HG03342 (cell line): Measurements from ENCODE around the gene UBTF.
"Not testable (repeated sequence)": the region's sequence is repeated elsewhere in the genome, so short reads cannot be mapped to it uniquely, and the experiment has no call there.

ENCODE experiments used
- ATAC-seq: cut with Tn5 transposase; IDR thresholded peaks from one replicate; pipeline ENCODE4 v1.9.1; 2021; ENCODE audit warnings: mild to moderate bottlenecking, moderate library complexity; ENCODE audit not compliant: unreplicated experiment

Gene UBTF

DNA sequence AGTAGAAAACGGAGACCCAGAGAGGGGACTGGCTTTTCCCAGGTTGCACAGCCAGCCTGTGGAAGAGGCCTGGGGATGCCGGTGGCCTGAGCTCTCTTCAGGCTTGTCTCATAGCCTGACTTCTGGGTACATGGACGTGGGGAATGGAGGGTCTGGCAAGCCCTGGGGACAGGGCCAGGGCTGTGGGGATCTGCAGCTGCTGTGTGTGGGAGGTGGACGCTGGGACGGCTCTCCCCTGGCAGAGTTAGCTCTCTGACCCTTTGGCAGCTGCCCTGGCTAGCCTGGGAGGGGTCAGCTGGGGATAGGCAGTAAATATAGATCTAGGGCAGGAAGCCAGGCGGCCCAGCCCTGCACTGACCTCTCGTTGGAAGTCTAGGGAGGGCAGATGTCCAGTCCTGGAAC, 28.0 kb upstream of the UBTF start:
- no peak for ATAC-seq

DNA sequence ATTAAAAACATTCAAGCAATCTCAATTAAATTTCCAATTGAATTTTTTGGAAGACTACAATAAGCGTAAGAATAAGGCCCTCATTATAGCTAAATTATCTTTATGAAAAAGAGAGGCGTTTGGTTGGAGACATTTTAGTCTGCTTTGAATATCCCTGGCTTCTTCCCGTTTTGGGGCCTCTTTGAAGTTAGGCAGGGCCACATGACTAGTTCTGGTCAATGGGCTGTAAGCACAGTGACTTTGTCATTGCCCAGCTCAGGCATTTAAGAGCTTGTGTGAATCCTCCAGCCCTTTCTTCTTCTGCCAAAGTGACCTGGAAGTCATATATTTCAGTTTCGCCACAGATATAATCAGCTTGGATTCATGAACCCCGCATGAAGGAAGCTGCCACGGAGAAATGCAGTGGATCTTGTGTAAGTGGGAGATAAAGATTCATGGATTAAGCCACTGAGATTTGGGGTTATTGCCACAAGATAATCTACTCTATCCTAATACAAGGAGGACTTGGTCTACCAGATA, 21.7 kb upstream of the UBTF start:
- no peak for ATAC-seq

DNA sequence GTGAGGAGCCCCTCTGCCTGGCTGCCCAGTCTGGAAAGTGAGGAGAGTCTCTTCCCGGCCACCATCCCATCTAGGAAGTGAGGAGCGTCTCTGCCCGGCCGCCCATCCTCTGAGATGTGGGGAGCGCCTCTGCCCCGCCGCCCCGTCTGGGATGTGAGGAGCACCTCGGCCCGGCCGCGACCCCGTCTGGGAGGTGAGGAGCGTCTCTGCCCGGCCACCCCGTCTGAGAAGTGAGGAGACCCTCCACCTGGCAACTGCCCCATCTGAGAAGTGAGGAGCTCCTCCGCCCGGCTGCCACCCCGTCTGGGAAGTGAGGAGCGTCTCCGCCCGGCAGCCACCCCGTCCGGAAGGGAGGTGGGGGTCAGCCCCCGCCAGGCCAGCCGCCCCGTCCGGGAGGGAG, 18.4 kb upstream of the UBTF start:
- not testable (repeated sequence) for ATAC-seq

DNA sequence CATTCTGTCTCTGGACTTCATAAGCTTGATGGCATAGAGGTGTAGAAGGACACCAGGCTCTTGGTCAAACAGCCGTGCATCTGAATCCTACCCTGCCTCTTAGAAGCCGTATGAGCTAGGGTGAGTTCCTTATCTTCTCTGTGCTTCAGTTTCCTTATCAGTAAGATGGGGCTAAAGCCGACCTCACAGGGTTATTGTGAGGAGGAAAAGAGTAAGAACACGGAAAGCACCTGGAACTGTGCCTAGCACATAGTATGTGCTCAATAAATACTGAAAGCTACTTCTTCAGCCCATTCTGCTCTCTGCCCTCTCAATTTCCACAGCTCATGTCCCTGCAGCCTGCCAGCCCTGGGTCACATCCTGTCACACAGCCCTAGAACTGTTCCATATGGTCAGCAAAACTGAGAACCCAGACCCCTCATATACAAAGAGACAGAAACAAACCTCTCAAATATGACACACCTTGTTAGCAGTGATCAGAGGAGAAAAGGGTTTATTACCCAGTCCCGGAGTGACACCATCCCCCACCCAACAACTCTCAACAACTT, 17.0 kb upstream of the UBTF start:
- no peak for ATAC-seq

DNA sequence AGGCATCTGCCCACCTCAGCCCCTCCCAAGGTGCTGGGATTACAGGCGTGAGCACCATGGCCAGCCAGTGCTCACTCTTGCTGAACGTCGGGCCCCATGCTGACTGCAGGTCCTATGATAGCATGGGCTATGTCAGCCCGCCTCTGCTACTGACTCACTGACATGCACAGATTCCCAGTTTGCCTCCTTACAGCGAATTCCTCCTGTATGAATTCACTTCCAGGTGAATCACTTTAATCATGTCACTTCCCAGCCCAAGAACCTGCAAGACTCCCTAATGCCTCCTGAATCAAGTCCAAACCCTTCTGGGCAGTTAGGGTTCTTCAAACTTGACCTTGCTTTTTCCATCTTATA, 16.1 kb upstream of the UBTF start:
- ATAC-seq = no peak

DNA sequence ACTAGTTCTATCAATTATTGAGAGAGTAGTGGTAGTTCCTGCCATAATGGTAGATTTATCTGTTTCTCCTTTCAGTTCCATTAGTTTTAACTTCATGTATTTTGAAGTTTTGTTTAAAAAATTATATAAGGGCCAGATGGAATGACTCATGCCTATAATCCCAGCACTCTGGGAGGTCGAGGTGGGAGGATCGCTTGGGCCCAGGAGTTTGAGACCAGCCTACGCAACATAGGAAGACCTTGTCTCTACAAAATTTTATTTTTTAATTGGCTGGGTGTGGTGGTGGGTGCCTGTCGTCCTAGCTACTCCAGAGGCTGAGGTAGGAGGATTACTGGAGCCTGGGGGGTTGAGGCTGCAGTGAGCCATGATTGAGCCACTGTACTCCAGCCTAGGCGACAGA, 14.1 kb upstream of the UBTF start:
- ATAC-seq = no peak

DNA sequence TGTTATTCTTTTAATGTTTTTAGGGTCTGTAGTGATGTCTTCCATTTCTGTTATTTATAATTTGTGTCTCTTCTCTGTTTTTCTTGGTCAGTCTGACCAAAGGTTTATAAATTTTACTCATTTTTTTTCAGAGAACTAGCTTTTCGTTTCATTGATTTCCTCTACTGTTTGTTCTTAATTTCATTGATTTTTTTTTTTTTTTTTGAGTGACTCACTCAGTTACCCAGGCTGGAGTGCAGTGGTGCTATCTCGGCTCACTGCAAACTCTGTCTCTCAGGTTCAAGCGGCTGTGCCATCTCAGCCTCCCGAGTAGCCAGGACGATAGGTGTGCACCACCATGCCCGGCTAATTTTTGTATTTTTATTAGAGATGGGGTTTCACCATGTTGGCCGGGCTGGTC, 12.6 kb upstream of the UBTF start:
- ATAC-seq = no peak

DNA sequence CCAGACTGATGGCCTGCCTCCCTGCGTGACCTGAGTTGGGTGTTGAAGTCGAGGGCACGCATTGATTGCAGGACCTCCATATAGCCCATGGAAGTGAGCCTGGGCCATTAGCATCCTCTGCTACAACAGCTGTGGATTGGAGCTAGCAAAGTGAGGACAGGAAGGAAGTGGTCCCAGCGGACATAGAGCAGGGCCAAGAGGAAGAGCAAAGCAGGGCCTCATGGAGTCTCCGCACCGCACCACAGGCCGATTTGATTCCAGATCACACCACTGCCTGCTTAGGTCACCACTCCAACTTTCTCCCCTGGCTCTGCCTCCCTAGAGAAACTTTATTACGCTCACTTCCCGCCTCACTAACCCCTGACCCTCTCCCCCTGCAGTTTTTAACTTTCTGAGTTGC, 10.7 kb upstream of the UBTF start:
- ATAC-seq = no peak

DNA sequence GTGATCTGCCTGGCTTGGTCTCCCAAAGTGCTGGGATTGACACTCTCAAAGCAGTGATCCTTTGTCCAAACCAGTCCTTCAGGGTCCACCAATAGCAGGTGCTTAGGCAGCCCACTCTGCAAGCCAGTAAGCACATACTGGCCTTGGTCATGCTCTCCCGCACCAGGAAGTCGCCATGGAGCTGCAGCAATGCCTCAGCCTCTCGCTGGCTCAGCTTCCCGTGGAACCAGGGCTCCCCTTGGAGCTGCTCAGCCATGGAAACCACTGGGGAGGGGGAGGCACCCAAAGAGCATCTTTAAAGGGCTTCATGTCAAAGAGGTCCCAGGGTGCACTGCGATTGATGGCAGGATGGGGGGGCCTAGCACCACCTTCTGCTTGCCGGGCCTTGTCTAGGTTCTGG, 9.6 kb upstream of the UBTF start:
- no peak for ATAC-seq

DNA sequence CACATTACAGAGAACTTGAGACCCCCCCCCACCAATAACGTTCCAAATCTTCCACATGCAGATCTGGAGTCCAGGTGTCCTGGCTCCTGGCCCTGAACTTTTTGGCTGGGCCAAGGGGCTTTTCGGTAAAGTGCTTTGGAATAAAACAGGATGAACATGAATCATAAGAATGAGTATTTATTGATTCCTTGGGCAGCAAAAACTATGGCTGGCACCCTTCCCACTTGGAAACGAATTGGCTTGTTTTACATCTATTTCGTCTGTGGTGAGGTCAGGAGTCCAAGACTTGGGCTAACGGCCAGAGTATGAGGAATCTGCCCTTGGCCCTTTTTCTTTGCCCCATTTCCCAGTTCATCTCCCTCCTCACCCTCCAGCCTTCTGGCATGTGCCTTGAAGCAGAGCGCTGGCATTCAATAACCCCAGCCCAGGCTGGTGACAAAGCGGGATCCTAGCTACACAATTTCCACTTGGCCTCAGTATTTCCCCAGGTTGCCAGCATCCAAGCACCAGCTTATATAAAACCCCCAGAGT, 4.1 kb upstream of the UBTF start:
- no peak for ATAC-seq

DNA sequence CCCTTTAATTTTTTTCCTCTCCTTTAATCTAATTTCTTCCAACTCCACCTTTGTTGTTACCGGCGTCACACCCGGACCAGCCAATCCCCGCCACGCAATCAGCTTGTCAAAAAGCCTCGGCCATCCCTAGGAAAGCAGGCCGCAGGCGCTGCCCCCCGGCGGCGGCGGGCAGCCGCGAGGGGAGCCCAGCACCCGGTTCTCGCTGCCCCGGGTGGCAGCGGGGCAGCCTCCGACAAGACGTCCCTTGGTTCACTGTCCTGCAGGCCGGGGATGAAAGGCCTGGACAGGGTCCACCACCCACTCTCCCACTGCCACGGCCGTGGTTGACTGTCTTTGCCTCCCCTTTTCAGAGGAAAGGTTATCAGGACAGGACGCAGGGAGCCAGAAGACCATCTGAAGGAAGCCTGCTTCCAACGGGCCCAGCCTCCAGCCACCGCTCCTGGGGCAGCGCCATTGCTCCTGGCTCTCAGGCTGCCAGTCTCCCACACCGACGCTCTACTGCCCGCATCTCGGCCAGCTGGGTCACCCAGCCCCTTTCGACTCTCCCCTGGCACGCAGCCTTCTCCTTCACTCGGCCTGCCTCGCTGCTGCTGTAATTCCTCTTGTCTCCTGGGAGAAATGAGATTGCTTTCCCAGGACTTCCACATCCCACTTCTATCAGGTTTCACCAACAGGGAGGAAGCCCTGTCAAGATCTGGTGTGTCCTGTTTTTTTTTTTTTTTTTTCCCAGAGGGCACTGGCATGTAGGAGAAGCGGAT, 2.8 kb upstream of the UBTF start:
- ATAC-seq = no peak

DNA sequence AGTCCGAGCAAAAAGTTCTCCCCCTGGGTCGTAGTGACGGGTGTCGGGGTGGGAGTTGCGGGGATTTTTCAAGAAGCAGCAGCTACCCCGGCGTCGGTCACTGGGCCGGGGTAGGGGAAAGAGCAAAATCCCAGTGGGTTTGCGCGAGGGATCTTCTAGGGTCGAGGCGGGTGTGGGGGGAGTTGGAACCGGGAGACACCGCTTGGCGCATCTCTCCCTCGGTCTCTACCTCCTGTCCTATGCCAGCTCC, 2.3 kb upstream of the UBTF start:
- ATAC-seq = no peak

DNA sequence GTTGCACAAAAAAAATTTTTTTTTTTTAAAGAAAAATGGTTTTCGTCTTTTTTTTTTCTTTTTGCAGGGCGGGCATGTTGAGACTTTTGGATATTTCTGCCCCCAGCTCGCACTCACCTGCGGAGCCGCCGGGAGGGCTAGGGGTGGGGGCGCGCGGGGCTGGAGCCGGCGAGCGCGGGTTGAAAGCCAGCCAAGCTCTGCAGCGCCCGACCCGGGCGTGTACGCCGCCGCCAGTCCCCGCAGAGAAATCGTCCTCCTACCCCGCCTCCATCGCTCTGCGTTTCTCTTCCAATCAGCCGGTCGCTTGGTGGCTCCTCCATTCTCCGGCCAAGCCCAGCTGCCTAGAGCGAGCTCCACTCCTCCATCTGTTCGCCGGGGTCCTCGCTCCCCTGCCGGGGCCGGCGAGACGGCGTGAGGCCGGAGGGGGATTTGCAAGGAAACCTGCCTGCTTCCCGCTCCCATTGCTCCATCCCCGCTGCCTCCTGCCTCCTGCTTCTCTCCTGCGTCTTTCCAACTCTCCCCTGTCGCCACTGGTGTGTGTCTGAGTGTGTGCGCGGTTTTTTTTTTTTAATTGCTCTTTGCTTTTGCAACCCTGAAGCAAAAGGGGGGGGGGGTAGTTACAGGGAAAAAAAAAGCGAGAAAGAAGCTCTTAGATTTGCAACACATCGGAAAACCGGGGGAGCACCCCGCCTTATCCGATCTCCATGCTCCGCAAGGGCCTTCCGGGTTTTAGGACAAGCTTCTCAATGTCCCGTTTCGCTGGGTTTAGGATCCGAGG, 1.8 kb upstream of the UBTF start:
- no peak for ATAC-seq

DNA sequence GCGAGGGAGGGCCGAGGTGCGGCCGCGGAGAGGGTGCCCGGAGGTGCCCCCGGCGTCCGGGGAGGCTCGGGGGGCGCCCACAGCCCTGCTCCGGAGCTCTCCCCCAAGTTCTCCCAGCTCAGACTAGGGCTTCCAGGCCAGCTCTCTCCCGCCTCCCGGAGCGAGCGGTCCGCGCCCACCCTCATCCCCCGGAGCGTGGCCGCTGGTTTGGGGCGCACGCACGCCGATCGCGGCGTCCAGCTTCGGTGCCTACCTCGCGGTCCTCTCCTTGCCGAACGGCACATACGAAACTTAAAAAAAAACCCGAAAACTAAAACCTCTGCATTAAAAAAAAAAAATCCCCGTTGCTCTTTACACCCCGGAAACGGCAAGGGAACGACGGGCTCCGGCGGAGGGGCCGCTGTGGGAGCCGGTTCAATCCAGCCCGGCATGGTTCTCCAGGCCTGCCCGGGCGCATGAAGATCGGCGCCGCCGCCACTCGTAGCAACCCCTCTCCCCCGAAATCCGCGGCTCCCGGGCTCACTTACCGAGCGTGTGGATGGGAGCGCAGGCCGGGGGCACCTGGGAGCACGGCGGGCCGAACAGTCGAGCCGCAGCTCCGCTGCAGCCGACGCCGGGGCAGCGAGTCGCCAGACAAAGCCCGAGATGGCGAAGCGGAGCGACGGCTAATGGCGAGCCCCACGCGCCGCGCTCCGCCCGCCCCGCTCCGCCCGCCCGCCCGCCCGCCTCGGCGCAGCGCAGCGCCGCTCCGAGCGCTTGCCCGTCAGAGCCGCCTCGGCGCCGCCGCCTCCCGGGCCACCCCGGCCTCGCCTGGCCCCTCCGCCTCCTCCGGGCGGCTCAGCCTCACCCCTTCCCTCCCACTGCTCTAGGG, 973 bp upstream of the UBTF start:
- ATAC-seq = no peak

DNA sequence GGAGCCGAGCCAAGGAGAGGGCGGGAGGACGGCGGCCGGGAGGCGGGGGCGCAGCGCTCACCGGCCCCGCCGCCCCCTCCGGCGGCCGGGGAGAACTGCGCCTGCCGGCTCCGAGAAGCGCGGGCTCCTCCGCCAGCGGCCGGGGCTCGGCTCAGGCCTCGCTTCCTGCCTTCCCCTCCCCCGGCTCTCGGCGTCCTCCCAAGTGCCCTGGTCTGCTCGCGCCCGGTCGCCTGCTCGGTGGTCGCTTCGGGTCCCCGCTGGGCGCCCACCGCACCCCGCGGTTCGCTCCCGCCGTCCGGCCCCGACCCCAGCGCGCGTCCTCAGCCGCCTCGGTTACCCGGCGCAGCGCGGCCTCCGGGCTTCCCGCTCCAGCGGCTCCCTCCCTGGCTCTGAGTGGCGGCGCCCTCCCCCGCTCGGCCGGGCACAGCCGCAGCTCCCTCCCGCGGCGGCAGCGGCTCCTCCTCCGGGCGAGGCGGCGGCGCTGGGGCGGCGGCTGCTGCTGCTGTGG, 313 bp downstream of the UBTF start:
- peak; percentile 33 for ATAC-seq

DNA sequence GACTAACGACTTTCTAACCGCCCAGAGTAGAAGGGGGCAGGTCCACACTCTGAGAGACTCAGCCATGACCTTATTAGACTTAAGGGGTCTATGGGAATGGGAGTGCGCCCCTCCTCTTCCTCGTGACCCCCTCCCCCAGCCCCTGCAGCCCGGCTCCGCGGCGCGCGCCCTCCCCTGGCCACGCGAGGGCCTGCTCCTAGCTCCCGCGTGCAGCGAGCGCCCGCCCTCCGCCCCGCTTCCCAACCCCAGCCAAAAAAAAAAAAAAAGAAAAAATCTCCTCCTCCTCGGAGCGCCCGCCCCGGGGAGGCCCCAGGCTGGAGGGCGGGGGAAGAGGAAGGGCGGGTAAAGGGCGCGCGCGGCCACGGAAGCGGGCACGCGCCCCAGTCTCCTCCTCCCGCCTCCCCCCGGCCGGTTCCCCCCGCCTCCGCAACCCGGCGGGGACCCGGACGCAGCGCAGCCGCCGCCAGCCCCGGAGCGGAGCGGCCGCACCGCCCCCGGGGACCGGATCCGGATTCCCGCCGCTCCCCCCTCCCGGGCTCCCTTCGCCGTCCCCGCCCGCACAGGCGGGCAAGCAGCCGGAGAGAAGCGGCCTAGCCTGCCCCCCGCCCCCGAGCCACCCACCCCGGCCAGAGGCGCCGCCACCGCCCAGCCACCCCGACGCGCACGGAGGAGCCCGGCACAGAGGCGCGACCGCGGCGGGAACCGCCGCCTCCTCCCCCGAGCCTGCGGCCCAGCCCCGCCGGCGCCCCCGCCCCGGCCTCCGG, 949 bp downstream of the UBTF start:
- peak; percentile 21 for ATAC-seq

DNA sequence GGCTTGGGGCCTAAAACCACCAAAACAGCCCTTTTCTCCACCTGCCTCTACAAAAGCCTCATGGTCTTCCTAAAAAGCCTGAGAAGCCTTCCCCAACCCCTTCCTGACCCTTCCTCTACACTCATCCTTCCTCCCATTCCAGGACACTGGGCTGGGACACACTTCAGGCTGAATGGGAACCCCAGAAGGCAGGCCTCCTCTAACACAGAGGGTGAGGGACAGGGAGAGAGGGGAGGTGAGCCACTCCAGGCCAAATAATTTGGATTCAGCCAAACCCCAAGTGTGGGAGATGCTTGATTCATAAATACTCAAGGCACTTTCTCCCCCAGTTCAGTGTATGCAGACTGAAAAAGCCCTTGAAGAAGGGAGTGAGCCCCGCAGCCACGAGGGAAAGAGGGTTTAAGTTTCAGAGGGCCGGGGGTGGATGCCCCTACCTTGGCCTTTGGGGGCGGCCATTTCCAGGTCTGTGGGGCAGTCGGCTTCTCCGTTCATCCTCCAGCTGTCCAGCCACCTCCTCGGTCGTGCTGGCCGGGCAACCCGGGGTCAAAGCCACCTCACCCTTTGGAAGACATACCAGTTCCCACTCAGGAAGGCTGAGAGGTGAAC, 1.6 kb downstream of the UBTF start:
- ATAC-seq = no peak

DNA sequence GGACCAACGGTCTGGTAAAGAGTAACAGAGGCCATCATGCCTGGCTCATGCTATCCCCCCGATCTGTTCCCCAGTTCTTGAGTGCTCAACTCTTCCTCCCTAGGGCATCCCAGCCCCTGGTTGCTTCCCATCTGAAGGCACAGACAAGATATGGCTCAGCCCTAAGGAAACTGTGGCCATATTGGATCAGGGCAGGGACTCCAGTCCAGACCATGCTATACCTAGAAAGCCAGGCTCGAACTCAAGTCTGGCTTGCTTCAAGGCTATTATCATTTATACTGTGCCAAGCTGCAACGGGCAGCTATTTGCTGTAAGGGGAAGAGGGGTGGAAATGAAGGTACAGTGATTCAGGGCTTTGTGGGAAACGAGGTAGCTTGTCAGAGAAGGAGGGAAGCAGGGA, 2.8 kb downstream of the UBTF start:
- ATAC-seq = no peak

DNA sequence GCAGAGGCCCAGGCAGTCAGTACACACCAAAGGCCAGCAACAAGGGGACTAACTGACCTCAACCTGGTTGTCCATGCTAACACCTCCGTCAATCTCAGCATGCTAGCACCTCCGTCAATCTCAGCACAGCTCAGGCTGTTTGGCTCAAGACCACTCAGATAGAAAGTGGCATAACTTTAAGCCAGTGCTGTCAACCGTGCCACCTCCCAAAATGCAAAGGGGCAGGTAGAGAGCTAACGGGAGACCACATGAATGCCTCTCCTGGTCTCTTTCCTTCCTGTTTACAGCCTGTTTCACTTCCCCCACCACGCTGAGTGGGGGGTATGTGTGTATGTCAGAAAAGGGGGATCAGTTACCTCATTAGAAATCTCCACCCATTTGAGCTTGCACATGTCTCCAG, 3.3 kb downstream of the UBTF start:
- ATAC-seq = no peak

DNA sequence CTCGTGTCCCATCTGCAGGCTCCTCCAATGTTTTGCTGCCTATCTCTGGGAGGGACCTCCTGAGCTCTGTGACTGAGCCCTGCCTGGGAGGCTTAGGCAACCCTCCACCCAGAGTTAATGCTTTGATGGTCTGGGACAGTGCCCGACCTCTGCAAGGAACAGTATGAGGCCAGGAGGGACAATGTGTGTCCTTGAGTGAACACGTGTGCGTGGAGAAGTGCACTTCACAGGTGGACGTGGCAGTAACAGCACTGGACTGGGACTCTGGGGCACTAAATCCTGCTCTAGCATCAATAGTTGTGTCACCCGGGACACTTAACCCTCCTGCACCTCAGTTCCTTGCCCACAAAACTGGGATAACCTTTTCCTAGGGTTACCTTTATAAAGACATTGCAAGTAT, 4.6 kb downstream of the UBTF start:
- ATAC-seq = no peak
